A673 (cell line): ENCODE data around the gene ZYG11A.

Source experiments
- CTCF ChIP-seq: fragments of 300-800, 200-600 bp; sonication (generic); conservative IDR thresholded peaks from 2 replicates; pipeline ENCODE4 v1.5.1; 2017; ENCODE audit warnings: low read depth, mild to moderate bottlenecking, antibody characterized with exemption, low read length, moderate library complexity, mixed read lengths
- EZH2 ChIP-seq: fragments of 200-600 bp; sonication (generic); IDR thresholded peaks from 2 replicates; pipeline ENCODE4 v1.6.1; 2017; ENCODE audit warnings: borderline replicate concordance, low read depth, mild to moderate bottlenecking, mixed read lengths, antibody characterized with exemption, low read length; ENCODE audit not compliant: poor library complexity, severe bottlenecking

- TF ChIP-seq CTCF (no peak), EZH2 (no peak)
Observed at GRCh38 chr1:52867087-52867863, 24.7 kb downstream of the ZYG11A start.
